Fibroblast of upper back skin (primary cell): ENCODE results near the gene CREB3L2.
"Not testable (repeated sequence)": the region's sequence is repeated elsewhere in the genome, so short reads cannot be mapped to it uniquely, and the experiment has no call there.

Experiments used
- DNase-seq: peaks from one replicate; pipeline ENCODE4 v3.0.0-alpha.2; 2013

The CREB3L2 gene

GRCh38 chr7:137930581-137930980 is 71.3 kb downstream of the CREB3L2 start:
- peak; percentile 91 for DNase-seq

GRCh38 chr7:137928626-137929025 is 73.3 kb downstream of the CREB3L2 start:
- no peak for DNase-seq

GRCh38 chr7:137927386-137927785 is 74.5 kb downstream of the CREB3L2 start:
- no peak for DNase-seq

GRCh38 chr7:137926206-137926605 is 75.7 kb downstream of the CREB3L2 start:
- not testable (repeated sequence) for DNase-seq

- no peak for DNase-seq
These were observed 76.1 kb downstream of the CREB3L2 start for GRCh38 chr7:137925754-137926153.

- no peak for DNase-seq
These were observed 76.8 kb downstream of the CREB3L2 start for GRCh38 chr7:137925091-137925490.

- peak; percentile 83 for DNase-seq
These were observed 78.5 kb downstream of the CREB3L2 start for GRCh38 chr7:137923380-137923779.

- DNase-seq, result peak; percentile 26
These were observed 81.1 kb downstream of the CREB3L2 start for GRCh38 chr7:137920637-137921399.

GRCh38 chr7:137919987-137920386 is 81.9 kb downstream of the CREB3L2 start:
- DNase-seq, result peak; percentile 27

- no peak for DNase-seq
These were observed 84.8 kb downstream of the CREB3L2 start for GRCh38 chr7:137916980-137917645.

- no peak for DNase-seq
These were observed 85.3 kb downstream of the CREB3L2 start for GRCh38 chr7:137916564-137916963.

GRCh38 chr7:137915266-137915665 is 86.6 kb downstream of the CREB3L2 start:
- no peak for DNase-seq

GRCh38 chr7:137913985-137914384 is 87.9 kb downstream of the CREB3L2 start:
- DNase-seq, result no peak

- no peak for DNase-seq
These were observed 92.8 kb downstream of the CREB3L2 start for GRCh38 chr7:137909042-137909441.

- DNase-seq, result no peak
These were observed 93.8 kb downstream of the CREB3L2 start for GRCh38 chr7:137908106-137908505.

GRCh38 chr7:137906636-137907035 is 95.2 kb downstream of the CREB3L2 start:
- DNase-seq, result not testable (repeated sequence)

- no peak for DNase-seq
These were observed 97.1 kb downstream of the CREB3L2 start for GRCh38 chr7:137904833-137905232.

- peak; percentile 71 for DNase-seq
These were observed 98.3 kb downstream of the CREB3L2 start for GRCh38 chr7:137903382-137904169.

GRCh38 chr7:137900137-137900536 is 101.7 kb downstream of the CREB3L2 start:
- DNase-seq, result no peak

- peak; percentile 75 for DNase-seq
These were observed 102.8 kb downstream of the CREB3L2 start for GRCh38 chr7:137898839-137899721.

GRCh38 chr7:137895301-137896221 is 106.3 kb downstream of the CREB3L2 start:
- no peak for DNase-seq
